Thyroid gland (tissue), 4 donors: ENCODE measurements around the gene CPNE4.

Experiments
- POLR2A ChIP-seq, 2 donors: fragments of 450-650 bp; IDR thresholded peaks; one replicate each; pipeline ENCODE4 v1.6.1; 2017; ENCODE audit warnings: antibody characterized with exemption in 2 of 2, mild to moderate bottlenecking in 2 of 2, moderate library complexity in 1 of 2
- TF ChIP-seq, protein P1 (sequence below), 6 experiments: fragments of 200-600 bp in 3 of 6; fragments of 450-650 bp in 3 of 6; sonication (generic) in 3 of 6; IDR thresholded peaks; one replicate each; pipeline ENCODE4 v1.5.1; 2016 to 2019; ENCODE audit warnings: antibody characterized with exemption in 6 of 6, mild to moderate bottlenecking in 2 of 6, inconsistent platforms in 1 of 6, moderate library complexity in 1 of 6

DNA sequence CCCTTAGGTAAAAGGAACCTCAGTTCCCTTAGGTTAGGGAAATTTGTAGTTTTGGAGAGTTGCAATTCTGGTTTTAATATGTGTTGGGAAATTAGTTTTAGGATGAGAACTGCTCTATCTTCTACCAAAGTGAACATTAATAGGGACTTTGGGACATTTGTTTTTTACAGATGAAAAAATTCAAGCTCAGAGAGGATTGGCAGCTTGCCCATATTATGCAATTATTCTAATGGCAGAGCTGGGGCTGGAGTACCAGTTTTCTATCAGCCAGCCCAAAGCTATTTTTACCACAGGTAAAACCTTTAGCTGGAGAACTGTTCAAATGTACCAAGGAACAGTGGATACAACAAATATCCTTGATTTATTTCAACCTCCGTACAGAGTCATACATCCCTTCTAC lies 127.0 kb downstream of the CPNE4 start:
- TF ChIP-seq, protein P1, sequence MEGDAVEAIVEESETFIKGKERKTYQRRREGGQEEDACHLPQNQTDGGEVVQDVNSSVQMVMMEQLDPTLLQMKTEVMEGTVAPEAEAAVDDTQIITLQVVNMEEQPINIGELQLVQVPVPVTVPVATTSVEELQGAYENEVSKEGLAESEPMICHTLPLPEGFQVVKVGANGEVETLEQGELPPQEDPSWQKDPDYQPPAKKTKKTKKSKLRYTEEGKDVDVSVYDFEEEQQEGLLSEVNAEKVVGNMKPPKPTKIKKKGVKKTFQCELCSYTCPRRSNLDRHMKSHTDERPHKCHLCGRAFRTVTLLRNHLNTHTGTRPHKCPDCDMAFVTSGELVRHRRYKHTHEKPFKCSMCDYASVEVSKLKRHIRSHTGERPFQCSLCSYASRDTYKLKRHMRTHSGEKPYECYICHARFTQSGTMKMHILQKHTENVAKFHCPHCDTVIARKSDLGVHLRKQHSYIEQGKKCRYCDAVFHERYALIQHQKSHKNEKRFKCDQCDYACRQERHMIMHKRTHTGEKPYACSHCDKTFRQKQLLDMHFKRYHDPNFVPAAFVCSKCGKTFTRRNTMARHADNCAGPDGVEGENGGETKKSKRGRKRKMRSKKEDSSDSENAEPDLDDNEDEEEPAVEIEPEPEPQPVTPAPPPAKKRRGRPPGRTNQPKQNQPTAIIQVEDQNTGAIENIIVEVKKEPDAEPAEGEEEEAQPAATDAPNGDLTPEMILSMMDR (IDR thresholded peaks at IDR 0.05) = no peak
- no peak for TF ChIP-seq POLR2A (IDR thresholded peaks at IDR 0.05)
